ENCODE data around the gene DMGDH.

DMGDH gene

DNA sequence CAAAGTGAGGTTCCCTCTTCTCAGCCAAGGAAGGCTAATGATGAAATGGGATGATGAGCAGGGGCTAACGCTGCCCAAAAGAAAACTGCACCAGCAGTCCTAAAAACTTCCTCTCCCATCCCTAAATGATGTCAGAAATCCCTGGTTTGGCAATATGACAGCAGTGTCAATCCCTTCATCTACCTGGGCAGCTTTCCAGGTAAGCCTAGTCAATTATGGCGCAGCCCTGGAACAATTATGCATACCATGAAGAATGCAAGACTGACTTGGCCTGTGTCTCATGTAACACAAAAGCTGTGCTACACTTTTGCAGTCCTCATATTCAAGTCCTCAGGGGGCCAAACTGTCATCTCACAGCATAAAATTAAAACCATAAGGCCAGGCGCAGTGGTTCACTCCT lies 7.0 kb downstream of the DMGDH start:
- no peak for DNase-seq

DNA sequence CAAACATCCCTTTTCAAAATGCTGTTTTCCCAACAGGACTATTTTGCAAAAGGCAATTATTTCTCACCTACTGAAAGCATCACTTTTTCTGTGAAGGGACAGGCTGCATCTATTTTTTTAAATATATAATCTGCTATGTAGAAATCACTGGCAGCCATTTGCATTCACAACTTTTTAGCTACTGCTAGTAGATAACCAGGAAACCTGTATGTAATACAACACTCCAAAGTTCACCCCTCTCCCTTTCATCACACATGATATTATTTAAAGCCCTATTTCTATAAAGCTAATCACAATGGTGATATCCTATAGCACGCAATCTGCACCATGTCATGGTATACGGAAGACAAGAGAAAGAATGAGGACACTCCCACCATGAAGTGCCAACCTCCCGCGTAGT lies 9.8 kb downstream of the DMGDH start:
- no peak for DNase-seq

DNA sequence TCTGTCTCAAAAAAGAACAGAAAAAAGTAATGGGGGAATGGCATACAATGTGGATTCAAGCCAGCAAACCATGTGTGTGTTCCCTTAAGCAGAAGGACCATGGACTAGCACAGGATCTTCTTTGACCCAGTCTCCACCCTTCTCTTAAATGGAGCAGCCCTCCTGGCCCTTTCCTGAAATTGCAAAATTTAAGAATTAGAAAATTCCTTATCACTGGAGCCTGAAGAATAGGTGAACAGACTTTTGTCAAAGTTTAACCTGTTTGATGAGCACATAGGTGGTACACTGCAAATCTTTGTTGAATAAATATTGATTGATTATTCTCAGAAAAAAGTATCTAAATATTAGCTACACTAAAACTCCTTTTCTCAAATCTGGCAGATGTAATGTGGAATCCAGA lies 12.6 kb downstream of the DMGDH start:
- DNase-seq = no peak

DNA sequence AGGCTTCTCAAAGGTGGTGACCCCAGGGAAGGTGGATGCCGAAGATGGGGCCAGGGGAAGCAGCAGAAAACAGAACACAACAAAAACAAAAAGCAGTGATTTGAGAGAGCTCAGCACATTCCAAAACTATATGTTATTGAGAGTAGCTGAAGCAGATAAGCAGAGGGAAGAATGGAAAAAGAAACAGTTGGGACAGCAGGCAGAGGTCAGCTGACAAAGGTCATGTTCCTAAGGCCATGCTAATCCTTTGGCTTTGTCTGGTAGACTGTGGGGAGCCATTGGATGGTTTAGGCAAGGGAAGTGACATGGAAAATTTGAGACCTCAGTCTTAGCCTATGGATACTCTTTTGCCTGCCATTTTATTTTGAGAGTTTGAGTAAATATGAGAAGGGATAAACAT lies 14.5 kb downstream of the DMGDH start:
- no peak for DNase-seq

DNA sequence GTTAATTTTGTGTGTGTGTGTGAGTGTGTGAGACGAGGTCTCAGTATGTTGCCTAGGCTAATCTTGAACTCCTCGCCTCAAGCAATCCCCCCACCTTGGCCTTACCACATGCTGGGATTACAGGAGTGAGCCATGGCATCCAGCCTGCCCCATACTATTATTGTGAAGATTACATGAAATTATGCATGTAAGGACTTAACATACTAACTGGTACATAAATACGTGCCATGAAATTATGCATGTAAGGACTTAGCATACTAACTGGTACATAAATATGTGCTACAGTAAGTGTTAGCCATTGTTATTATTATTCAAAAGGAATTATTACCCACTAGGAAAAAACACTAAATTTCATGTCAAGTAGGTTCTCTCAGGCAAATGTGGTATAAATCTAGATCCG lies 16.2 kb downstream of the DMGDH start:
- no peak for DNase-seq

DNA sequence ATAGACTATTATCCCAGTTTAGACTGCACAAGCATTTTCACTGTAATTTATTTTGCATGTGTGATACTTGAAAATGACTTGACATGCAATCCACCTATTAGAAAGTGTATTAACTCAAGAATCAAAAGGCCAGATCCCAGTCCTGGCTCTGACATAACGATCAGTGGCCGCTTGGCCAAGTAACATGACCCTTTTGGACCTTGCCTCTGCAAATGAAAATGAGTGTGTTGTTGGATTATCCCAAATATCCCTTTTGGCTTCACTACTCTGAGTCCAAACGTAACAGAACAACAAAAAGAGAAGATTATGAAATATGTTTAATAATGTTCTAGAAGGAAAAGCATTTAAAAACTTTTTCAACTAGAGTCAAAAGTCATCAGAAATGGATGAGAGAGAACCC lies 19.0 kb downstream of the DMGDH start:
- no peak for DNase-seq

DNA sequence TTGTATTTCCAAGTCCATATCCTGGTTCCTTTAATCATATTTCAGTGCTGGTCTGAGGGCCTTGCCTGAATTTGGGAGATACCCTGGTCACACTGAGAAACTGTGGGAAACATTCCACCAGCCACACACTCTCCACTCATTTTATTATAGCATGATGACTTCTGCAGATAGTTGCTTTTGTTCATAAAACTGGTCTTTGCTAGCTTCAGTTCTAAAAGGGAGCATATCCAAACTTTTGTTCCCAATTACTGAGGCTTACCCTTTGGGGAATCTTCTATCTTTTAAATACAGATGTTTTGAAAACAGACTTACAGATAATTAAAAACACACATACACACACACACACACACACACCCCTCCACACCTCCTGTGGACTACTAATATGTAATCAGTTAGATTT lies 21.0 kb downstream of the DMGDH start:
- DNase-seq = no peak

DNA sequence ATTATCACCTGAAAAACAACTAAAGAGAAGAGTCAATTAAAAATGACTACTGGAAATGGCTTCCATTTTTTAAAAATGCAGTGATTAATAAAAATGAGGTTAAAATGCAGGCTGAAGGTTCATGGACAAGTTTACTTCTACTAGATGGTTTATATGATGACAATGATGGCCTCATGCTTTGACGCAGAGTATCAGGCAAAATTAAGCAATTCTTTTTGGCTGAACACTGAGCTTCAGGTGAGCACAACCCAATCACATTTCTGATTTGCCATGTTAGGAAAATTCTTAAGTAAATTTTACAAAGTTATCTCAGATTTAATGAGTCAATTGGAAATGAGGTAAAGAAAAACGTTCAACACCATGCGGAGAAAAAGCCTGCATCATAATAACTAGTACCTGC lies 22.3 kb downstream of the DMGDH start:
- no peak for DNase-seq

DNA sequence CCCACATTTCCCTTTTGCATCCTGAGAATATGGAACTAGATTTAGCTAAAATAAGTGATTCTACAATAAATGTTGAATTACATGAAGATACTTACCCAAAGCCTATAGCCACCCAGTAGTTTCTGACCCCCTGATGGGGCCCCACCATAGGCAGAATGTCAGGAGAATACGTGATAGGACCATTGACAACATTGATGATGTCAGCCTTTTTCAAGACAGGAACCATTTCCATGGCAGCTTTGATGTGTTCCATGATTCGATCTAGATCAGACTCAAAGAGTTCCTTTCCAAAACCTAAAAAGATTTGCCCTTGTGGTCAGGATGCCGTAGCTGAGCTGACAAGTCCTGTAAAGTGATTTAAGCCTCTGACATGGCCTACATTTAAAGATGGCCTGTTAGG lies 27.3 kb downstream of the DMGDH start:
- no peak for DNase-seq

DNA sequence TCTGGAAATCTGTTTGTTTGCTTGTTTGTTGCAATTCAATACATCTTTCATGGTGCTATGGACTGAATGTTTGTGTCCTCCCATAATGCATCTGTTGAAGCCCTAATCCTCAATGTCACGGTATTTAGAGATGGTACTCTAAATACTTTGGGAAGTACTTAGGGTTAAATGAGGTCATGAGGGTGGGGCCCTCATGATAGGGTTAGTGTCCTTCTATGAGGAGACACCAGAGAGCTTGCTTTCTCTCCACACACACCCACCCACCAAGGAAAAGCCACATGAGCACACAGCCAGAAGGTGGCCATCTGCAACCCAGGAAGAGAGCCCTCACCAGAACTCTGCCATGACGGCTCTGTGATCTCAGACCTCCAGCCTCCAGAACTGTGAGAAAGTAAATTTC lies 32.7 kb downstream of the DMGDH start:
- DNase-seq = no peak

DNA sequence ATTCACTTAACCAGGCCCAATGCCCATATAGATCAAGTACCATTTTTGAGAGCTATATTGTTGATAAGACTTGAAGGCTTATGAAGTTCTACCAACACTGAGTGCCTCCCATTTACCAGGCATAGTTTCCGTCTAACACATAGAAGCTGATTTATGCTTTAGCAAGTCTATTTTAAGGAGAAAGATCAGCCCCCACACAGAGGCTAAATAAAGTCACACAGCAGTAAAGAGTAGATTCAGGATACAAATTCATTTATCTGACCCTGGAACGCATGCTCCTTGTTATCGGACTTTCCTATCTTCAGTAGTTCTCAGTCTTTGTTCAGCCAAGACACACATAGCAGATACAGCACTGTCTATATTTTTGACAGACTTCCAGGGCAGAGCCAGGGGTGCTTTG lies 34.2 kb downstream of the DMGDH start:
- no peak for DNase-seq

DNA sequence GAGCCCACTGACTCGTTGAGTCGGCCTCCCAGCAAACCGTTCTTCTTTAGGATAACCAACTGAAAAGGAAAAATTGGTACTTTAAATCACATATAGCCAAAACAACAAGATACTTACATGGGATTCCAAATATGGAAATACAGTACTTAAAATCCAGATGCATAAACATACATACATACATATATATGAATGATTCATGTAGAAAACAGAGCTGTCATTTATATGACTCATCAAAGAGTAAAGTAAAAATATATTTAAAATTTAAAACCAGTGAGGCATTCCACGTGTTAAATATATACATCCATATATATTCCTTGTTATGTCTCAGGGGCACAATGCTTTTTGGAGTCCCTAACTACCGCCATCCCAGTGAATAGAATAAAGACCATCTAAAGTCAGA lies 36.7 kb downstream of the DMGDH start:
- DNase-seq = no peak

DNA sequence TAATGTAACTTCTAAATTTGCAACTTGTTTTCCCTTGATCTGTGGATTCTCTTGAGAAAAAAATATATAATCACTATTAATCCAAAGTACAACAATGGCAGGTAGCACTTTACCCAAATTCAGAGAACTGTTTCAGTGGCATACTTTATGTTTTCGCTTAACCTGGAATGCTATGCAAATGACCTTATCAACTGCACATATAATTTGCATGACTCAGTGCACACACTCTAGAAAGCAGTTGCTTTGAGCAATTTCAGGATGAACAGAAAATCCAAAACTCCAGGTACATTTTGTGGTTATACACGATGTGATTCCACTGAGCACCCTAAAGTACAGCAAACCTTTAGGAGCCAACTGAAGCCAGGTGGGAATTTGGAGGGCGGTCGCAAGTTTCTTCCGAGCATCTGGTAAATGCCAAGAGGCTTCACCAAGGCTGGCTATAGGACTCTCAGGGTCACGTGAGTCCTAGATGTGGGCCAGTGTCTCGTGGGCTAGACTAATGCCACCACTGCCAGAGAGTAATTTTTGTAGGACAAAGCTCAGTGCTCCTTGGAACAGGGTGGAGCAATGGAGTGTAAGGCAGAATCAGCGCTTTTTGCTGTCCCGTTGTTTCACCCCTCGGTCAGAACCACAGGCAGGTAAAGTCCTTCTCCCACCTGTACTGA lies 37.3 kb downstream of the DMGDH start:
- DNase-seq = no peak

DNA sequence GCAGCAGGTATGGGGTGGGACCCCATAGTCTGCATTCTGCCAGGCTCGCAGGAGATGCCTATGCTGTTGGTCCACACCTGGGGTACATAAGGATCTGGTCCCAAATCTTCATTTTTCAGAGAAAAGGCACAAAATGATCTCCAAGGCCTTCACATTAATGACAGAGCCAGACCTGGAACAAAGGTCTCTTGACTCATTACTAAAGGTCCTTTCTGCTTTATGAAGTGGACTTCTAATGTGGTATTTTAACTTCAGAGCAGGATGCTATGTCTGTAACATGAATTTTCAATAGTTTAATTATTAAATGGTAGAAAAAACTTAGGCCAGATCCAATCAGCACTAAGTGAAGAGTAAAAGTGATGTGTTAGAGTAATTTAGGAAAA lies 38.0 kb downstream of the DMGDH start:
- DNase-seq = no peak

DNA sequence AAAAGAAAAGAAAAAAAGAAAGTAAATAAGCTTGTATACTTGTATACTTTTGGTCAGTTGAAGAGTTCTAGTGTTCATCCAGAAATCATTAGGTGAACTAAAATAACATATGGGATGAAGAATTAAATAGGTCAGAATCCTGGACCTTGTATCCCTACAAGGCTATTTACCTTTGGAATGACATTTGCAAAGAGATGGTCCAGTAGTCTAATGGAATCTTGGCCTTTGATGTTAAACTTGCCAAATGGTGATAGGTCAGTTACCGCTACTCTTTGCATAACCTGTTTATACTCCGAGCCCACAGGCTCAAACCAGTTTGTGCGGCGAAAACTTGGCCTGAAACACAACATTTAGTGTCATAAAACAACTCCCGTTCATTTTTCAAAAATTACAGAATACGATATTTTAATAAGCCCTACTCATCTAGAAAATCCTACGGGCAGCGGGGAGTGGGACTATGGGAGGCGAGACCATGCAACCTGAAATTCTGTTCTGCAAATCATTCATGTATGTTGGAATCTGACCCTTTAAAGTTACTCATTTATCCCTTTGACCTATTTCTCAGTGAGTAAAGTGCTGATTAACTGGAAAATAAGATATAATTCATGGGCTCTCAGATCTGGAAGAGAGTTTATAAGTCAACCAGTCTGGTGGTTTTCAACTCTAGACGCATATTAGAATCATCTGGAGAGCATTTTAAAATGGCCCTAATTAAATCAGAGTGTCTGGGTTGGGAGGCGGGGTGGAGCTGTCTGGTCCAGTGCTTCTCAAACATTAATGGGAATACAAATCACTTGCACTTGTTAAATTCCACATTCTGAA lies 38.6 kb downstream of the DMGDH start:
- DNase-seq = no peak

DNA sequence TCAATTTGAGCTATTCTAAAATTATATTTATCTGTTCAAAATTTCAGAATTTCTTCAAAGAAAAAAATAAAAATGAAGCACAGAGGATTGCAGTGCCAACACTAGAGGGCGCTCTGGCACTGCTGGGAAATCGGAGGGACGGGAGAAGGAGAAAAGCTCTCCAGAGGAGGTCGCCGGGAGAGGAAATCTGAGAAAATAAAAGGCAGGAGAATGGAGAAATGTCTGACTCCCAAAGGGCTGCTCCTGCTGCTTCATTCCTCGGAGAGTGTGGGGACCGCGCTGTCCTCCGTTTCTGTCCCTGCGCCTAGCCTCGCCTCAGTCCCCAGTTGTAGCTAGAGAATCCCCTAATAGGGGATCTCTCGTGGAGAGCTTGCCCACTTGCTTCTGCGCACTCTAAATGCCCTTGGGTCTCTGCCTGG lies 44.4 kb downstream of the DMGDH start:
- DNase-seq = peak in 4 of 5 donors; percentile 21 to 28 (median 26)

DNA sequence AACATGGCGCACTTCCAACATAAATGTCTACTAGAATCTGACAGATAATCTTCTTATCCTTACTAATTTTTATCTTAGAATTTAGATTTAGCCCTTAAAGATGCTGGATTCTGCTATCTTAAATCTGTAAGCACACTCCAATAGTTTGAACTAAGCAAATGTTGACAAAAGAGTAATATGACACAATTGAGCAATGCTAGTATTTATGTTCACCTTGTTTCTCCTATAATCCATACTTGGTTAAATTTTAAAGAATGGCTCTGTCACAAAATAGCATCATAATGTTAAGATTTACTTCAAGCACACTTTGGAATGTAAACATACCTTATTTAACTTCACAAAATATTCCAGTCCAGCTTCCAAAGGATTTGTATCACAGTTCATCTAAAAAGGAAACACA lies 45.5 kb downstream of the DMGDH start:
- DNase-seq = no peak

DNA sequence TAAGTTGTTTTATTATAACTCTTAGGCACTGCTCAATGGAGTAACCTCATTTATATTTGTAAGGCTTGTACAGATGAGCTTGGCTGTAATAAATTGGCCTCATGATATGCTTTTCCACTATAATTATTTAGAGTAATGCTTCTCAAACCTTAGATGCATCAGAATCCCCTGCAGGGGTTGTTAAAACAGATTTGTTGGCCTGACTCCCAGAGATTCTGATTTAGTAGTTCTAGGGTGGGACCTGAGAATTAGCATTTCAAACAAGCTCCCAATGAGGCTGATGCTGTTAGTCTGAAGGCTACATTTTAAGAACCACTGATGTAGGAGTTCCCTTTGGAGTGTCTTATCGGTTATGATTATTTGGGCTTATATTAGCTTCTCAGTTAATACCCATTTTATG lies 46.1 kb downstream of the DMGDH start:
- DNase-seq = no peak

DNA sequence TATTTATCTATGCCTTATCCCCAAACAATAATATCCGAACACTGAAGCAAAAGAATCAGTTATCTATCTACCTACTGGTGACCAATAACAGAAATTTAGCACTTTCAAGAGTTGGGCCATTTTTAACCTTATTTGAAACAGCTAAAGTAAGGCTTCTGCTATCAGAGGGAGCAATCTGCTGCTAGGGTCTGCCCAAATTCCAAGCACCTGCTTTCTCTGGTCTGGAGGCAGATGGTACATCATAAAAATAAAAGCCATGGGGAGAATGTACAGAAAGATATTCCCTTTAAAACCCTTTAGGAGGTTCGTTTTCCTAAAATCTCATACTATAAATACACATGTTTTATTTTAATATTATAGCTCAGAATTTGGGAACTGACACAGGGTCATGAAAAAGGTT lies 46.7 kb downstream of the DMGDH start:
- DNase-seq = no peak

DNA sequence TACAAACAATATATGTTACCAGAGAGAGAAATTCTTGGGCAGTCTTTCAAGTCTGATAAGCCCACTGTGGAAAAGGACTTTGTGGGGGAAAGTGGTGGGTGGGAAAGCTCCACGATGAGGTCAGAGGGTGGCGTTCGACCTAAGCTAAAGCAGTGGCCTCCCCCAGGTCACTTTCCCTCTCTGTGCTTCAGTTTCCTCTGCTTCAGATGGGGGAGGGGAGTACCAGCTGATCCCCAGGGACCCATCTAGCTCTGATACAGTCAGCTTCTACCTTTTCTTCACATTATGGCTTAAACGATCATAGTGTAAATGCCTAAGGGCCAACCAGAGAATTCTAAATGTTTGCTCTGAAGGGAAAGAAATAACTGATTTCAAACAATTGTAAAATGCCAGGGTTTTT lies 47.7 kb downstream of the DMGDH start:
- DNase-seq = no peak

DNA sequence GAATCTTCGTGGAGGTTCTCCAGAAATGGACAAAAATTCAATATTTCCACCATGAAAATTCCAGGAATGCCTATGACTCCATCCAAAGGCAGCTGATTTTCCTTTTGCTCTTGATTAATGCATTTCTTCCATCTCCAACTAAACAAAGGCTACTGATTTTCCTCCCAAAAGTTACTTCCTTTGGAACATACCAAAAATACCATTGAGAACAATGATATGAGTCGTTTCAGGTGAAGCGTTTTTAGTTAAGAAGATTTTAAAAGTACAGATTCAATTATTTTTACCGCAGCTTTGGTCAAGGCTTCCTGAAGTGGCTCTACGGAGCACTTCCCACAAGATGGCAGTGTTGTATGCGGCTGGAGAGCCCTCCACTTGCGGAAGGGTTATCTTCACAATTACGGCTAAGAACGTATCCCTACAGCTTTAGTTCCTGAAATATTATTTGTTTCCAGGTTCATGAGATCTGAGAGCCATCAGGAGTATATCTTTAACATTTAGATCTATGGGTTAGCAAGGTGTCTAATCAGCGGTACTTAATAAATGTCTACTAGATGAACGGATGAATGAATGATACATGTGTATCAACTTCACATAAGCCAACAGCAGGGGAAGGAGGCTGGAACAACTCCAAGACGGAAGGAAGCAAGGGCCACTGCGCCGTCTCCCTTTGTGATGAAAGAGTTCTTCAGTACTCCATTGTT lies 48.5 kb downstream of the DMGDH start:
- DNase-seq = peak in 3 of 5 donors; percentile 2 to 27 (median 8)

DNA sequence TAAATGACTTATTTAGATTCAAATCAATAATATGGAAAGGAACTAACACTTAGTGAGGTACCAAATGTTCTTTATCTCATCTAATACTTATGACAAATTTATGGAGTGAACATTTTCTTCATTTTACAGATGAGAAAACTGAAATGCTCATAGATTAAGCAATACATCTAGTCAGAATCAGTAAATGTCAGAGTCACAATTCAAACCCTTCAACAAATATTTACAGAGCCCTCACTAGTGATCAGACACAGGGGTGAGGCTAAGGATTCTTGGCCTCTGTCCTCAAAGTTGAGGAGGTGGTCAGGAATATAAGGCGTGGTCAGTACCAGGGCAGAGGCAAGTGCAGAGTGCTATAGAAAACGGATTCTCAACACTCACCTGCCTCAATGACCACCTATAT lies 54.8 kb downstream of the DMGDH start:
- no peak for DNase-seq

DNA sequence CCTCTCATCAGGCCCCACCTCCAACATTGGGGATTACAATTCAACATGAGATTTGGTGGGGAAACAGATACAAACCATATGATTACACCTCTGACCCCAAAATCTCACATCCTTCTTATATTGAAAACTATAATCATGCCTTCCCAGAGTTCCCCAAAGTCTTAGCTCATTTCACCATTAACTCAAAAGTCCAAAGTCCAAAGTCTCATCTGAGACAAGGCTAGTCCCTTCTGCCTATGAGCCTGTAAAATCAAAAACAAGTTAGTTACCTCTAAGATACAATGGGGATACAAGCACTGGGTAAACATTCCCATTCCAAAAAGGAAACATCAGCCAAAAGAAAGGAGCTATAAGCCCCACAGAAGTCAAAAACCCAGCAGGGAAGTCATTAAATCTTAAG lies 57.6 kb downstream of the DMGDH start:
- DNase-seq = no peak

DNA sequence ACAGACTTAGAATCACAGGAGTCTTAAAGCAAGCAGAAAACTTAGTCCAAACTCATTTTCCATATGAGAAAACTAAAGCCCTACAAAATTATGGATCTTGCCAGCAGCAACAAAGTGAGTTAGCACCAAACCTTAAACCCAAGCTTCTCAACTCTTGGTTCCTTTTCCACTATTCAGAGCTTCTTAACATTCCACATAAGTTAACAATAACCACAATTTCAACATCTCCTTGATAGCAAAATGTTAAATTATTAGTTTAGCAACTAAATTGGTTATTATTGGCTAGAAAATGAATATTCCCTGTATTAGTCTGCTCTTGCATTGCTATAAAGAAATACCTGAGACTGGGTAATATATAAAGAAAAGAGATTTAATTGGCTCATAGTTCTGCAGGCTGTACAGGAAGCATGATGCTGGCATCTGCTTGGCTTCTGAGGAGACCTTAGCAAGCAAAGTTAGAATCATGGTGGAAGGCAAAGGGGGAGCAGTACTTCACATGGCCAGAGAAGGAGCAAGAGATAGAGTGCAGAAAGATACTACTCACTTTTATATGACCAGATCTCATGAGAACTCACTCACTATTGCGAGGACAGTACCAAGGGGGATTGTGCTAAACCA lies 58.1 kb downstream of the DMGDH start:
- no peak for DNase-seq

All from T-helper 1 cell (primary cell).